ENCODE results near the gene C10orf71.

C10orf71 gene

GRCh38 chr10:49368256-49368655 lies 69.3 kb downstream of the C10orf71 start:
- H3K27ac ChIP-seq: no peak overlapping the region
- DNase-seq (ENCODE audit: low read depth, low spot score): no peak

GRCh38 chr10:49369216-49370162 lies 70.5 kb downstream of the C10orf71 start:
- H3K27ac ChIP-seq: no peak overlapping the region
- no peak for DNase-seq (ENCODE audit: low read depth, low spot score)

- no peak overlapping the region for H3K27ac ChIP-seq
- no peak for DNase-seq (ENCODE audit: low read depth, low spot score)
These were observed 71.5 kb downstream of the C10orf71 start for GRCh38 chr10:49370326-49371100.

- no peak for DNase-seq (ENCODE audit: low read depth, low spot score)
- H3K27ac ChIP-seq: no peak overlapping the region
These were observed 73.0 kb downstream of the C10orf71 start for GRCh38 chr10:49371967-49372366.

GRCh38 chr10:49373361-49373760 lies 74.4 kb downstream of the C10orf71 start:
- DNase-seq (ENCODE audit: low read depth, low spot score): no peak

GRCh38 chr10:49374740-49375139 lies 75.8 kb downstream of the C10orf71 start:
- no peak for DNase-seq (ENCODE audit: low read depth, low spot score)
- H3K27ac ChIP-seq: no peak overlapping the region

More at GRCh38 chr10:49373361-49373760, 74.4 kb downstream of the C10orf71 start:
- H3K27ac ChIP-seq: no peak overlapping the region

- no peak overlapping the region for H3K27ac ChIP-seq
- DNase-seq (ENCODE audit: low read depth, low spot score): no peak
These were observed 76.6 kb downstream of the C10orf71 start for GRCh38 chr10:49375611-49376010.

Measured in epithelial cell of prostate (primary cell).